Effector memory CD8-positive, alpha-beta T cell (primary cell): ENCODE measurements around the gene DNALI1.
"Not testable (repeated sequence)": the region's sequence is repeated elsewhere in the genome, so short reads cannot be mapped to it uniquely, and the experiment has no call there.

Experiments
- ATAC-seq: fragments of 150-1000 bp; cut with Tn5 transposase; replicated peaks from 2 replicates; pipeline ENCODE4 v1.10.0; 2021; ENCODE audit warnings: mild to moderate bottlenecking, moderate library complexity
- DNase-seq, 3 experiments: peaks; one replicate each; pipeline ENCODE4 v3.0.0; 2021
- H3K27ac Mint-ChIP-seq, 2 donors: one replicate each; pipeline ENCODE4 v1.8.0; 2022; ENCODE audit warnings: mild to moderate bottlenecking in 2 of 2, mixed read lengths in 2 of 2, moderate library complexity in 2 of 2
- H3K27me3 Mint-ChIP-seq, 2 donors: one replicate each; pipeline ENCODE4 v1.8.0; 2022; ENCODE audit warnings: mixed read lengths in 2 of 2
- H3K36me3 Mint-ChIP-seq: one replicate; pipeline ENCODE4 v1.8.0; 2022; ENCODE audit warnings: mild to moderate bottlenecking, moderate library complexity, mixed read lengths; ENCODE audit not compliant: insufficient read depth
- H3K4me1 Mint-ChIP-seq, 2 donors: one replicate each; pipeline ENCODE4 v1.8.0; 2022; ENCODE audit warnings: low read depth in 2 of 2, mixed read lengths in 2 of 2
- H3K4me3 Mint-ChIP-seq, 2 donors: one replicate each; pipeline ENCODE4 v1.8.0; 2022; ENCODE audit warnings: mild to moderate bottlenecking in 2 of 2, mixed read lengths in 2 of 2, moderate library complexity in 2 of 2
- H3K9me3 Mint-ChIP-seq, 2 donors: one replicate each; pipeline ENCODE4 v1.8.0; 2022; ENCODE audit warnings: mixed read lengths in 2 of 2

The DNALI1 gene

DNA sequence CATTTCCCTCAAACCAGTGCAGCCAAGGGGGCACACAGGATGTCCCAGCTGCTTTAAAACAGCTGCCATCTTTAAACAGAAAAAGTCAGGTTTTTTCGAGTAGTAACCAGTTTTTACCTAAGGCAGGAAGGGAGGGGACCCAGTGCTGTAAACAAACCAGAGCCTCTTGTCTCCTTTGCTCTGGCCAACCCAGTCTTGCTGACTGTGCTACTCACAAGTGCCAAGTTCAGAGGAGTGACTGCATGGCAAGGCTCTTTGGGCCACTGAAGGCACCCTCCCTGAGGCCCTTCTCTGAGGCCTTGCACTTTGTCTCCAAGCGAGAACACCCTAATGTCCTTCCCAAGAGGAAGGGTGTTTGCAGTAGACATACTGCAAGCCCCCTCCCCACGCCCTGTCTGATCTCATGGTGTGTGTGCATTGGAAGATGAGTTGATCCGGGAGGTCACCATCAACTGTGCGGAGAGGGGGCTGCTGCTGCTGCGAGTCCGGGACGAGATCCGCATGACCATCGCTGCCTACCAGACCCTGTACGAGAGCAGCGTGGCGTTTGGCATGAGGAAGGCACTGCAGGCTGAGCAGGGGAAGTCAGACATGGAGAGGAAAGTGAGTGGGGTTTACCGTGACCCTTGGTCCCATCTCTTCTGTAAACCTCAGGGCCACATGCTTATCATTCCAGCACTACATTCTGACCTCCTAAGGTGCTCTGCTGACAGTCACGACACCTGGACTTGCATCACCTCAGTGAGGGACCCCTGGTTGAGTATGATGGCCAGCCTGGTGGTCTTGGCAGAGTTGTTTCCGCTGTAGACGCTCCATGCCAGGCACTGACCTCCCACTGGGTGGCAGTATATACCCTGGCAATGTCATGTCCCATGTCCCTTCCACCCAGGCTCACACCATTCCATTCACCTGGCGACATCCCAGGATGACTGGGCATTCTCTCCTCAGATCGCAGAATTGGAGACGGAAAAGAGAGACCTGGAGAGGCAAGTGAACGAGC, 4.7 kb downstream of the DNALI1 start:
- ATAC-seq (peak; percentile 36), DNase-seq (peak in 2 of 3 experiments; percentile 13 to 15)
- Mint-ChIP-seq H3K9me3 (no peaks in the 10 kb centered on the region), H3K27ac (no peak overlapping the region), H3K36me3 (peaks cover 12% of the 10 kb centered on the region), H3K4me3 (no peak overlapping the region), H3K27me3 (peaks cover 0 to 12% of the 10 kb centered on the region in 2 donors), H3K4me1 (no peaks in the 10 kb centered on the region)

DNA sequence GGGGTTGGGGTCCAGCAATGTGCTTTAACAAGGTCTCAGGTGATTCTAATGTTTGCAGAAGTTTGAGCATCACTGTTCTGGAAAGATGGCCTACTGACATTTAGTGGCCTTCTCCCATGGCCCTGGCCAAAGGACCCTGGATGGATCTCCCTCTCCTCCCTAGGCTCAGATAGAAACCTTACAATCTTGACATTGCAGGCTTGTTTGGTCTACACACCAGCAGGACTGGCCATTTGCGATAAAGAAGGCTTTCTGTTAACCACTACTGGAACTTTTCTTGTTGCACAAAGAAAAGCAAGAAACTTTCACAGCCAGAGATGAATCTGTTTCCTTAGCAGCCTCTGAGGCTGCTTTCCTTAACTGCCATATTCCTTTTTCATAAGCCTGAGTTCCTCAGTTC, 6.2 kb downstream of the DNALI1 start:
- DNase-seq (no peak), ATAC-seq (no peak)
- H3K4me1 Mint-ChIP-seq: no peaks in the 10 kb centered on the region
- H3K36me3 Mint-ChIP-seq: peaks cover 26% of the 10 kb centered on the region
- H3K9me3 Mint-ChIP-seq: no peaks in the 10 kb centered on the region
- H3K4me3 Mint-ChIP-seq: no peak overlapping the region
- H3K27me3 Mint-ChIP-seq: peaks cover 0 to 12% of the 10 kb centered on the region in 2 donors
- H3K27ac Mint-ChIP-seq: no peak overlapping the region

DNA sequence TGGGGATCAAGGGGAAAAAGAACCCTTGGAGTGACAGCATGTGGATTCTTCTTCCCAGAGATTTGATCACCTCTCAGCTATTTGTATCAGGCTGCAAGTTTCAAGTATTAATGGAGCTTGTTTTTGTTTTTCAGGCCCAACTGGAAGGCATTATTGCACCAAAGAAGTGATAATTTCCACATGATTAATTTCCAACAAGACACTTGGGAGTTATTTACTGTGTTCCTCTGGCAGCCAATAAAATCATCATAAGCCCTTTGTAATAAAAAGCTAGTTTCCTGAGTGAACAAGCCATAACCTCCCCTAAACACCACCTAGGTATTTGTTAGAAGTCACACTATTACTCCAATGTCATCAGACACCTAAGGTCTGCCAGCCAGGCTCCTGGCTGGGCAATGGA, 8.2 kb downstream of the DNALI1 start:
- peaks cover 41% of the 10 kb centered on the region for H3K36me3 Mint-ChIP-seq

DNA sequence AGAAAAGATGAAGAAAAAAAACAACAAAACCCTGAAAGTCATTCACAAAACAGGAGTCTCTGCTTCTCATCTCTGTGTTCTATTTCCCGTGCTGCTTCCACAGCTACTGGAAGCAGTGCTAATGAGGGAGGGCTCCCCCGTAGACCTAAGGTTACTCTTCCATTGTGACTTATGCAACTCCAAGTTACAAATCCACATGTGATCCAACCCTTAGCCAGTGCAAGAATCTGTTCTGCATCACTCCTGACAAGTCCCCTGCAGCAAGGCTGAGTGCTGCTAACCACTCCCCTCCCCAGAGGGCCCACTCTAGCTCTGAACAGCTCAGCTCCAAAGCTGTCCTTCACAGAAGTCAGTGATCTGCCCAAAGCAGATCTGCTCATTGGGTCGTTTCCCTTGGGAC, 10.3 kb downstream of the DNALI1 start:
- H3K27ac Mint-ChIP-seq: no peak overlapping the region
- H3K36me3 Mint-ChIP-seq: peaks cover 49% of the 10 kb centered on the region
- H3K4me3 Mint-ChIP-seq: no peak overlapping the region
- no peak for DNase-seq
- H3K9me3 Mint-ChIP-seq: no peaks in the 10 kb centered on the region
- H3K4me1 Mint-ChIP-seq: peaks cover 0 to 5% of the 10 kb centered on the region in 2 donors
- no peaks in the 10 kb centered on the region for H3K27me3 Mint-ChIP-seq
- ATAC-seq: no peak

More for the DNA sequence above, 8.2 kb downstream of the DNALI1 start:
- Mint-ChIP-seq H3K27ac (no peak overlapping the region), H3K4me3 (no peak overlapping the region), H3K27me3 (peaks cover 0 to under 1% of the 10 kb centered on the region in 2 donors), H3K9me3 (no peaks in the 10 kb centered on the region), H3K4me1 (no peaks in the 10 kb centered on the region)
- ATAC-seq (no peak), DNase-seq (no peak)

DNA sequence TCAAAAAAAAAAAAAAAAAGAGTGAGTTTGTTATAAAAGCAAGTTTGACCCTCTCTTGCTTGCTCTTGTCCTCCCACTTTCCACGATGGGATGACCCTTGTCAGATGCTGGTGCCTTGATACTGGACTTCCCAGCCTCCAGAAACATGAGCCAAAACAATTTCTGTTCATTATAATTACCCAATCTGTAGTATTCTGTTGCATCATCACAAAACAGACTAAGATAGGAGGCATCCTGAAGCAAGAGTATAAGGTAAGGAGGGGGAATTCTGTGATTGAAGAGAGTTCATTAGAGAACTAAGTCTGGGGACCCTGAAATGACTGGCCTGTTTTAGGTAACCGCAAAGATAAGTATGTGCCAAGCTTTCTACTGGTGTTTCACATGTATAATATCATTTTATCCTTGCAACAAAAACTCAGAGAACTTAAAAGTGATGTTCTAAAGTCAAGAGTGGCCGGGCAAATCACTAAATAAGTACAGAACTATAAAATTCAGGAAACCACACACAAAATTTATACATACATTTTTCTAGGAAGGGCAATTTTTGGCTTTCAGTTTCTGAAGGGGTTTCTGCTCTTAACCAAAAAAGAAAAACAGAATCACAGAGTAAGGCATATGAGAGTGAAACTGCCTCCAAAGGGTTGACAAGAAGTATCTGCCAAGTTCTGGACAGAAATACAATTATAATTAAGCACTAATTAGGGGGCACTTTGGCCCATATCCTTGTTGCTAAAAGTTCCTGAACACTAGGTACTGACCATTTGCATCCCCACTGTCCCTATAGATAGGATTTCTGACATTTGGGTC, 14.0 kb downstream of the DNALI1 start:
- ATAC-seq: no peak
- DNase-seq: no peak
- H3K4me1 Mint-ChIP-seq: peaks cover 0 to 8% of the 10 kb centered on the region in 2 donors
- no peaks in the 10 kb centered on the region for H3K27me3 Mint-ChIP-seq
- H3K4me3 Mint-ChIP-seq: no peak overlapping the region
- no peaks in the 10 kb centered on the region for H3K9me3 Mint-ChIP-seq
- H3K36me3 Mint-ChIP-seq: peaks cover 76% of the 10 kb centered on the region
- peak overlapping the region in 1 of 2 donors; percentile 46 for H3K27ac Mint-ChIP-seq

DNA sequence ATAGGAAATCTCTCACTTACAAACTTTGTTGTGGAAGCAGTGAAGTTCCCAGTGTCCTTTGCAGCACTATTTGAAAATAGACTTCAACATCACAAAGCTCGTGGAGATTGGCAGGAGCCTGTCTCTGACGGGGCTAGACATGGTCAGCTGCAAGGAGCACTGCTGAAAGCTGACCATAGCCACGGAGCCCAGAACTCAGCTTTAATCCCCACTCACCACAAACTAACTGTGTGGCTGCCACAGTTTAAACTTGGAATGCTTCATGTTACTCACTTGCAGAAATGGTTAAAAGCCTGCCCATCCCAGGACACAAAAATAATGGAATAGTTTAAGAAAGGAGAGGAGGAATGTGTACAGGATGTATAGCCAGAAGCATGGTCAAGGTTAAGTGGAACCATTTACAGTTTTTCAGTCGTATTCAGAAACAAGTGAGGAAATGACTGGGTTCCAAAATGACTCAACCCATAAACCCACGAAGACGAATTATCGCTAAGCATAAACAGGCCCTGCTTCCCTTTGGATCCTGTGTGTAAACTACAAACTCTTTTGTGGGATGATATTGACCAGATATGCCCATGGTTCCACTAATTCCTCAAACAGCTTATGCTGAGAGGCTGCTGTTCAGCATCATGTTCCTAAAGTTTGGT, 18.2 kb downstream of the DNALI1 start:
- ATAC-seq: no peak
- Mint-ChIP-seq H3K4me3 (no peak overlapping the region), H3K4me1 (peaks cover 0 to 8% of the 10 kb centered on the region in 2 donors), H3K27me3 (no peaks in the 10 kb centered on the region), H3K36me3 (peaks cover 78% of the 10 kb centered on the region), H3K9me3 (no peaks in the 10 kb centered on the region), H3K27ac (peak overlapping the region in 1 of 2 donors; percentile 44)
- no peak for DNase-seq

DNA sequence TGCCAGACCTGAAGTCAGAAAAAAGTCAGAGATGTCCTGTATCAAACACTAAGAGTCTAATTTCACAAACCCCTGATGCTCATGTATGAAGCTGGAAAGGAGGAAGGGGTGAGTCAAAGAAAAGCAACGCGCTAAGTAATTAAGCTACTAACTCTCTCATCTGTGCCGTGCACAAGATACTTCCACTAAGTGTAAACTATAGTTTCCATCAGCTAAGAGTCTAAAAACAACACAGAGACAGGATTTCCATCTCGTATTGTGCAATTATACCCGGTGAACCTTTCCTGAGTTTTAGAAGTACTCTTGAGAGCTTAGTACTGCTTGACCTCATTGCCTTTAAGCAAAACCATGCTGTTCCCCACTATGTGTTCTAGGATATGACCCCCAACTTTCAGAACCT, 19.0 kb downstream of the DNALI1 start:
- Mint-ChIP-seq H3K27me3 (no peaks in the 10 kb centered on the region), H3K9me3 (no peaks in the 10 kb centered on the region), H3K4me1 (peaks cover 4 to 8% of the 10 kb centered on the region in 2 donors), H3K36me3 (peaks cover 80% of the 10 kb centered on the region), H3K4me3 (no peak overlapping the region), H3K27ac (no peak overlapping the region)
- DNase-seq (no peak), ATAC-seq (no peak)

DNA sequence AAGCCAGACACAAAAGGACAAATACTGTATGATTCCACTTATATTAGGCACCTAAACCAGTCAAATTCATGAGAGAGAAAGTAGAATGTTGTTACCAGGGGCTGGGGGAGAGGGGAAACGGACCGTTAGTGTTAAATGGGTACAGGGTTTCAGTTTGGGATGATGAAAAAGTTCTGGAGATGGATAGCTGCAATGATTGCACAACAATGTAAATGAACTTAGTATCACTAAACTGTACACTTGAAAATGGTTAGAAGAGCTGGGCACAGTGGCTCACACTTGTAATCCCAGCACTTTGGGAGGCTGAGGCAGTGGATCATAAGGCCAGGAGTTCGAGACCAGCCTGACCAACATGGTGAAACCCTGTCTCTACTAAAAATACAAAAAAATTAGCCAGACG, 27.8 kb downstream of the DNALI1 start:
- not testable (repeated sequence) for H3K4me1 Mint-ChIP-seq, H3K9me3 Mint-ChIP-seq, ATAC-seq, H3K27me3 Mint-ChIP-seq, H3K27ac Mint-ChIP-seq, H3K4me3 Mint-ChIP-seq, DNase-seq
- peaks cover 80% of the 10 kb centered on the region for H3K36me3 Mint-ChIP-seq

DNA sequence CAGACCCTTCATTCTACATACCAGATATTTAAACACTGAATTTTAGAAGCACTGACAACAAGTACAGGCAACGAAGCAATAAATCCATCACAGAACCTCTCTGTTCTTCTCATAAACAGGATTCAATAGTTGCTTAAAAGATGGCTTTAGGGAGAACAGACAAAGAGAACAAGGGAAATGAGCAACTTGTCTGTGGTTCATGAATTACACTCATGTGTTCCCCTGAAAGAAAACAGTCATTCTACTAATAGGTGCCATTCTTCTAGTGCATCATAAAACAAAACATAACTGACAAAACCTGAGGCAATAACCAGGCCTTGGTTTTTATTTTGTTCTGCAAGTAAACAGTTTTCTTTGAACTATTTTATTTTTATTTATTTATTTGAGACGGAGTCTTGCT, 32.2 kb downstream of the DNALI1 start:
- no peak overlapping the region for H3K27ac Mint-ChIP-seq
- H3K36me3 Mint-ChIP-seq: peaks cover 61% of the 10 kb centered on the region
- ATAC-seq: no peak
- no peaks in the 10 kb centered on the region for H3K27me3 Mint-ChIP-seq
- DNase-seq: no peak
- H3K4me3 Mint-ChIP-seq: no peak overlapping the region
- H3K9me3 Mint-ChIP-seq: no peaks in the 10 kb centered on the region
- H3K4me1 Mint-ChIP-seq: peaks cover 3 to 4% of the 10 kb centered on the region in 2 donors

DNA sequence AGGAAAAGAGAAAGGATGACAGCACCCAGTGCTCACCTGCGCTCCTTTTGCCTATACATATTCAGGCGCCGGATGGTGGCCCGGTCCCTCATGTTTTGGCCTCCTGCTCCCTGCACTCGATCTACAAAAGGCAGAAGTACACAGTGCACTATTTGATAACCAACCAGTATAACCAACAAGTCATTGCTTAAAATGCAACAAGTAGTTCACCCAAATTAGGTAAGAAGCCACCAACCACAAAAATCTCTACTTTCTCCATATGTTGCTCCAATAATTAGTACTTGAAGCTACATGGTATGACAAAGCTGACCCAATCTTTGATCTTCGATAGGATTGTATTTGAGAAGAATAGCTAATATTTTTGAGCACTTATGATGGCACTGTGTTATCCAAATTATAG, 37.0 kb downstream of the DNALI1 start:
- Mint-ChIP-seq H3K9me3 (no peaks in the 10 kb centered on the region), H3K36me3 (peaks cover 41% of the 10 kb centered on the region), H3K27me3 (no peaks in the 10 kb centered on the region), H3K4me3 (no peak overlapping the region), H3K4me1 (peaks cover 20 to 24% of the 10 kb centered on the region in 2 donors), H3K27ac (no peak overlapping the region)
- DNase-seq (no peak), ATAC-seq (no peak)

DNA sequence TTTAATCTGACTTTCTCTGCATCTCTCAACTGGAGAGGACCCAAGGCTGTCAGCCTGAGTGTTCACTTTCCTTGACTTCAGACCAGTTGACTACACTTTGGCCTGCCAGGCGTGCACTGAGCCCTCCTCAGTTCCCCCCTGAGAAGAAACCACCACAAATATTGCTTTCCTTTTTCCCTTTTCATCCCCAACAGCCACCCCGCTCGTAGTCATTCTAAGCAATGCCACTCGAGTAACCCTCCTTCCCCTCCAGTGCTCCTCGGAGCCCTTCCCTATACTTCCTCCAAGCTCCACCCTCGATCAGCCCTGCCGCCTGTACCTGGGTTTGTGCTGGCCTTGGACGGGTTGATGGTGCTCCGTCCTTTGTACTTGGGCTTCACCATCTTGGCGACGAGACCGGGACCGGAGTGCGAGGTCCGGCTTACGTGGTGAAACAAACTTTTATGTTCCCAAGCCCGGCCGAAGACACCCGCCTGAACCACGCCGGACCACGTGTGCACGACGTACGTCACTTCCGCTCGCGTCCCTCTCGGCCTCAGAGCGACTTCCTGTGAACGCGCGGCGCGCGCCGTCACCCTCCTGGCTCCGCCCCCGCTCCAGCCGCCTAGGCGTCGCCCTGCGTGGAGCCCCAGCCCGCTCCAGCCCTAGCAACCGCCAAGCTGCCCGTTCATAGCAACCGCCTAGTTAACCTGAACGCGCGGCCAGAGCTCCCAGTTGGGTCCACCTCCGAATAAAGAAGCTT, 38.9 kb downstream of the DNALI1 start, which contains the start of gene GNL2:
Gene GNL2, minus strand, starts transcription at position 498 of the 742 bp plus-strand sequence. Its CDS starts 115 bp downstream, at position 383.
- Mint-ChIP-seq H3K27me3 (no peaks in the 10 kb centered on the region), H3K9me3 (no peaks in the 10 kb centered on the region), H3K4me1 (peaks cover 20 to 24% of the 10 kb centered on the region in 2 donors), H3K27ac (peak within 1 kb of the TSS; percentile 94 to 97), H3K4me3 (peak within 1 kb of the TSS; percentile 97 to 98), H3K36me3 (peaks cover 27% of the 10 kb centered on the region)
- ATAC-seq (peak; percentile 97), DNase-seq (peak; percentile 95 to 97 (median 97))

DNA sequence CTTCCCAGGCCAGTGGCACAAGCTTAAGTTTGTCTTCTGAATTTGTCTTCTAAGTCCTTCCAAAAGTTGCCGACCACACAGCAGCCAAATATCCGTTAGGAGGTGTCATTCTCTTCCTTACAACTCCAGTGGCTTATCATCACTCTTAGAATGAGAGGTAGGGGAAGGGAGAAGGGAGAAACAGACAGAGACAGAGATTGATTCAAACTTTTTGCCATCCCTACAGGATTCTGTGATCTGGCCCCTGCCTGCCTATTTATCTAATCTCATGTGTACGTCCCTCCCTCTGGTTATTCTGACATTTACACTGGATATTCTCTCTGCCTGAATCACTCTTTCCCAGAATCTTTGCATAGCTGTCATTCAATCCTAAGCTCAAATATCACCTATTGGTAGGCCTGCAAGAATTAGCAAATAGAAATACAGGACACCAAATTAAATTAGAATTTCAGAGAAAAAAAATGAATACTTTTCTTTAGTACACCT, 39.5 kb downstream of the DNALI1 start:
- Mint-ChIP-seq H3K4me1 (peaks cover 20 to 24% of the 10 kb centered on the region in 2 donors), H3K27ac (peak overlapping the region; percentile 94 to 97), H3K27me3 (no peaks in the 10 kb centered on the region), H3K4me3 (peak overlapping the region; percentile 97 to 98), H3K36me3 (peaks cover 22% of the 10 kb centered on the region), H3K9me3 (no peaks in the 10 kb centered on the region)
- no peak for ATAC-seq
- DNase-seq: no peak
